Heart left ventricle (tissue), 16 donors: ENCODE results near the gene BFSP1. TPM values are rescaled to one million over a fixed set of nuclear protein-coding genes. Genes with fewer than 3 reads are reported as not detected.

Experiments used
- ATAC-seq, 4 donors: fragments of 200-7000 bp; cut with Tn5 transposase; one replicate each; pipeline ENCODE4 v1.9.1; 2020 to 2022; ENCODE audit warnings: moderate library complexity in 4 of 4, mild to moderate bottlenecking in 3 of 4, moderate number of reproducible peaks in 1 of 4
- DNase-seq, 5 donors: peaks; one replicate each; pipeline ENCODE4 v3.0.0-alpha.2; 2020
- H3K27ac ChIP-seq, 12 donors: fragments of 200-600 bp; sonication (generic) in 4 of 12; one replicate each; pipeline versions ENCODE4 v1.5.0 to v1.8.0; 2016 to 2022; ENCODE audit warnings: mild to moderate bottlenecking in 2 of 12
- H3K27me3 ChIP-seq, 9 donors: fragments of 200-600 bp; sonication (generic) in 2 of 9; one replicate each; pipeline versions ENCODE4 v1.5.1 to v1.8.0; 2016 to 2022; ENCODE audit warnings: mild to moderate bottlenecking in 3 of 9
- H3K36me3 ChIP-seq, 9 donors: fragments of 200-600 bp; sonication (generic) in 2 of 9; one replicate each; pipeline versions ENCODE4 v1.5.0 to v1.8.0; 2018 to 2022; ENCODE audit warnings: mild to moderate bottlenecking in 2 of 9
- H3K4me1 ChIP-seq, 12 donors: fragments of 200-600 bp; sonication (generic) in 4 of 12; one replicate each; pipeline versions ENCODE4 v1.5.0 to v1.8.0; 2016 to 2022; ENCODE audit warnings: mild to moderate bottlenecking in 3 of 12
- H3K4me3 ChIP-seq, 12 donors: fragments of 200-600 bp; sonication (generic) in 4 of 12; one replicate each; pipeline versions ENCODE4 v1.5.0 to v1.8.0; 2017 to 2022; ENCODE audit warnings: mild to moderate bottlenecking in 9 of 12, moderate library complexity in 4 of 12
- H3K9me3 ChIP-seq, 12 donors: fragments of 200-600 bp; sonication (generic) in 4 of 12; one replicate each; pipeline versions ENCODE4 v1.5.0 to v1.8.0; 2016 to 2022; ENCODE audit warnings: mild to moderate bottlenecking in 1 of 12
- CTCF ChIP-seq, 12 donors: fragments of 200-600 bp; sonication (generic) in 4 of 12; IDR thresholded peaks; one replicate each; pipeline versions ENCODE4 v1.5.0 to v1.8.0; 2018 to 2022; ENCODE audit warnings: antibody characterized with exemption in 12 of 12, mild to moderate bottlenecking in 5 of 12
- POLR2A ChIP-seq, 2 donors: fragments of 450-650 bp; IDR thresholded peaks; one replicate each; pipeline ENCODE4 v1.6.1; 2017; ENCODE audit warnings: antibody characterized with exemption in 2 of 2, mild to moderate bottlenecking in 2 of 2, moderate library complexity in 2 of 2
- WGBS, 4 donors: extraction: QIAGEN DNeasy Blood & Tissue Kit in 2 of 4; methylation state at CpG; one replicate each; pipeline versions ENCODE4 v1.1.5 to v1.1.7; 2013 to 2018; 5-methylcytosine and 5-hydroxymethylcytosine counted together
- intact Hi-C, 10 donors: fragments of 100-400 bp; cut with DNase I; formaldehyde crosslinking; loops; one replicate each; pipeline versions ENCODE4 v1.11.1 to v1.14.2; 2022
- polyA plus RNA-seq, 2 donors: library from polyadenylated mRNA; stranded (reverse); fragments of 200-250 nt; gene quantifications; one replicate each; pipeline ENCODE4 v1.2.3, GENCODE V29; 2013
- total RNA-seq, 9 donors: library from RNA; depleted of rRNA in 2 of 9; stranded (reverse); fragments of >200 nt in 2 of 9; fragmentation: NEBNext Ultra II Directional in 3 of 9; extraction: Animal tissue kit (Norgen Biotek cat#: 25700) in 3 of 9; gene quantifications; one replicate each; pipeline versions ENCODE4 v1.1.0 to v1.2.4, GENCODE V29; 2016 to 2023
- donor health status: ischemic (EF 13 %, LVEDD 7.1; RV severe dilation, severe dysfunction).
- donor health status: healthy with polysubstance abuse.
- donor health status: DM: no; HTN: yes; CAD: no.
- donor health status: DM: no; HTN: no; CAD: no.
- donor health status: ischemic (EF 25% LVEDD 6.9; RV normal size, moderate dysfunction).
- donor health status: ischemic (EF 25% LVEDD 5.7; RV mildly dilated, moderate dysfunction).
- donor health status: healthy.
- donor health status: DM: yes; HTN: yes; CAD: no.
- donor health status: ischemic (EF 35%, LVEDD 5.7; RV mildly dilated, moderate dysfunction).
- donor health status: nonischemic (EF 11% LVEDD 7.7; RV severe dilation, severe dysfunction).
- donor health status: DM: yes; HTN: yes; CAD: no.
- donor health status: PGD.
- donor health status: ischemic (EF 29% LVEDD 5.4; RV normal size, mild dysfunction).
- donor health status: nonischemic (EF 23%, LVEDD 6.1; RV moderate dilation, normal function).

BFSP1 gene
- total and polyA plus RNA-seq, 11 donors: 0.11 to 1.4 (median 0.63) TPM

GRCh38 chr20:17445543-17445942 lies 85.6 kb downstream of the BFSP1 start:
- H3K9me3 ChIP-seq: peaks cover 0 to 5% (median 0%) of the 10 kb centered on the region in 12 donors
- H3K4me1 ChIP-seq: no peaks in the 10 kb centered on the region
- H3K36me3 ChIP-seq: no peaks in the 10 kb centered on the region
- intact Hi-C loops: no loop called here
- H3K4me3 ChIP-seq: no peak overlapping the region
- TF ChIP-seq POLR2A (IDR thresholded peaks at IDR 0.05) (no peak), CTCF (IDR thresholded peaks at IDR 0.05) (no peak)
- WGBS, 4 donors: 78 to 82% (median 79%) methylated on average over 13 of the region's 13 CpGs
- H3K27me3 ChIP-seq: peaks cover 0 to 35% (median 5%) of the 10 kb centered on the region in 9 donors
- DNase-seq (no peak), ATAC-seq (no peak)
- H3K27ac ChIP-seq: no peak overlapping the region

- intact Hi-C loops: no loop called here
- 45 to 60% (median 54%) methylated on average over 2 of the region's 2 CpGs for WGBS, 4 donors
- DNase-seq: no peak
- ATAC-seq: no peak
- no peak overlapping the region for H3K4me3 ChIP-seq
- no peak overlapping the region for H3K27ac ChIP-seq
- peaks cover 0 to 33% (median 5%) of the 10 kb centered on the region in 9 donors for H3K27me3 ChIP-seq
- no peaks in the 10 kb centered on the region for H3K4me1 ChIP-seq
- no peaks in the 10 kb centered on the region for H3K36me3 ChIP-seq
- TF ChIP-seq POLR2A (IDR thresholded peaks at IDR 0.05): no peak
- H3K9me3 ChIP-seq: peaks cover 0 to 5% (median 0%) of the 10 kb centered on the region in 12 donors
Measured at GRCh38 chr20:17444091-17444490, 87.1 kb downstream of the BFSP1 start.

Other genes with a start within 250 kb of the BFSP1 start
- 100 to 1,000 TPM; 447 to 697 (median 546) TPM for gene DSTN, start 38.7 kb upstream of the BFSP1 start, total RNA-seq
- gene DSTN, start 38.7 kb upstream of the BFSP1 start, polyA plus RNA-seq: 100 to 1,000 TPM; 473 to 738 TPM
- 10 to 100 TPM; 27.9 to 91.3 (median 40.0) TPM for gene RRBP1, start 150.9 kb upstream of the BFSP1 start, total RNA-seq
- 10 to 100 TPM; 24.9 to 53.8 TPM for gene RRBP1, start 150.9 kb upstream of the BFSP1 start, polyA plus RNA-seq
- gene BANF2, start 168.6 kb upstream of the BFSP1 start, total RNA-seq: not detected
- gene BANF2, start 168.6 kb upstream of the BFSP1 start, polyA plus RNA-seq: not detected